Measurements from ENCODE around the gene ADAM21.
"Not testable (repeated sequence)": the region's sequence is repeated elsewhere in the genome, so short reads cannot be mapped to it uniquely, and the experiment has no call there.

Gene ADAM21

DNA sequence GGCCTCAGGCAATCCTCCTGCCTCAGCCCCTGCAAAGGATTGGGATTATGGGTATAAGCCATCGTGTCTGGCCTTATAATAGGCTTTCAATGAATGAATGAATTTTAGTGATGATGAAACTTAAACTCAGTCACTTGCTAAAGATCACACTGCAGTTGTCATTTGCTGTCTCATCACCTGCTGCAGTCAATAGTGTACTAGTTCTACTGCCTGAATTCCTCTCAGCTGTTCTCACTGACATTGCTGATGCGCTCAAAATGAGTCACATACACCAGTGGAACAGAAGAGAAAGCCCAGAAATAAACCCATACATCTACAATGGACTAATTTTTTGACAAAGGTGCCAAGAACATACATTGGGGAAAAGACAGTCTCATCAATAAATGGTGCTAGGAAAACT is 29.4 kb upstream of the ADAM21 start:
- no peak overlapping the region for H3K4me3 ChIP-seq (ENCODE audit: low read depth, low read length)
- no peak for DNase-seq (ENCODE audit: low read depth)
- TF ChIP-seq, protein P1, sequence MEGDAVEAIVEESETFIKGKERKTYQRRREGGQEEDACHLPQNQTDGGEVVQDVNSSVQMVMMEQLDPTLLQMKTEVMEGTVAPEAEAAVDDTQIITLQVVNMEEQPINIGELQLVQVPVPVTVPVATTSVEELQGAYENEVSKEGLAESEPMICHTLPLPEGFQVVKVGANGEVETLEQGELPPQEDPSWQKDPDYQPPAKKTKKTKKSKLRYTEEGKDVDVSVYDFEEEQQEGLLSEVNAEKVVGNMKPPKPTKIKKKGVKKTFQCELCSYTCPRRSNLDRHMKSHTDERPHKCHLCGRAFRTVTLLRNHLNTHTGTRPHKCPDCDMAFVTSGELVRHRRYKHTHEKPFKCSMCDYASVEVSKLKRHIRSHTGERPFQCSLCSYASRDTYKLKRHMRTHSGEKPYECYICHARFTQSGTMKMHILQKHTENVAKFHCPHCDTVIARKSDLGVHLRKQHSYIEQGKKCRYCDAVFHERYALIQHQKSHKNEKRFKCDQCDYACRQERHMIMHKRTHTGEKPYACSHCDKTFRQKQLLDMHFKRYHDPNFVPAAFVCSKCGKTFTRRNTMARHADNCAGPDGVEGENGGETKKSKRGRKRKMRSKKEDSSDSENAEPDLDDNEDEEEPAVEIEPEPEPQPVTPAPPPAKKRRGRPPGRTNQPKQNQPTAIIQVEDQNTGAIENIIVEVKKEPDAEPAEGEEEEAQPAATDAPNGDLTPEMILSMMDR (IDR thresholded peaks at IDR 0.05; ENCODE audit: low read depth, low read length), result no peak
- TF ChIP-seq POLR2A (IDR thresholded peaks at IDR 0.05; ENCODE audit: extremely low read depth, insufficient read length) (no peak), MYC (IDR thresholded peaks at IDR 0.05; ENCODE audit: low read depth, low read length) (no peak)
- TF ChIP-seq, protein P2, sequence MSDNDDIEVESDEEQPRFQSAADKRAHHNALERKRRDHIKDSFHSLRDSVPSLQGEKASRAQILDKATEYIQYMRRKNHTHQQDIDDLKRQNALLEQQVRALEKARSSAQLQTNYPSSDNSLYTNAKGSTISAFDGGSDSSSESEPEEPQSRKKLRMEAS (IDR thresholded peaks at IDR 0.05; ENCODE audit: low read depth, low read length), result no peak

DNA sequence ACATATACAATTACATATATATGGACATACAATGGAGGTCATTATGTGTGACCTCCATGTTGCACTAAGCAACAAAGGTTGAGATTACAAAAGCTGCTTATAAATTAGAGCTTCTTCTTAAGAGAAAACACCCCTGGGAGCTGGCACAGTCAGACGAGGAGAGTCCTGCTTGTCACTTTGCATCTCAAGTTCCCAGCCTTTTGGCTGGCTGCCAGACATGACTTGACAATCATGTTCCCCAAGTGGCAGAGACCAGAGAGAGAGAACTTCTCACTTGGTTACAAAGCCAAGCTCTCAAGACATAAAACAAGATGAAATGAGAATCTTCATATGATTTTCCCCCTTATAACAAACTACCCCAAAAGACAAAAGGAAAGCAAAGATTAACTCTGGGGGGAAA is 26.6 kb upstream of the ADAM21 start:
- TF ChIP-seq MYC (IDR thresholded peaks at IDR 0.05; ENCODE audit: low read depth, low read length), result no peak
- no peak for TF ChIP-seq POLR2A (IDR thresholded peaks at IDR 0.05; ENCODE audit: extremely low read depth, insufficient read length)
- no peak overlapping the region for H3K4me3 ChIP-seq (ENCODE audit: low read depth, low read length)
- DNase-seq (ENCODE audit: low read depth), result no peak

DNA sequence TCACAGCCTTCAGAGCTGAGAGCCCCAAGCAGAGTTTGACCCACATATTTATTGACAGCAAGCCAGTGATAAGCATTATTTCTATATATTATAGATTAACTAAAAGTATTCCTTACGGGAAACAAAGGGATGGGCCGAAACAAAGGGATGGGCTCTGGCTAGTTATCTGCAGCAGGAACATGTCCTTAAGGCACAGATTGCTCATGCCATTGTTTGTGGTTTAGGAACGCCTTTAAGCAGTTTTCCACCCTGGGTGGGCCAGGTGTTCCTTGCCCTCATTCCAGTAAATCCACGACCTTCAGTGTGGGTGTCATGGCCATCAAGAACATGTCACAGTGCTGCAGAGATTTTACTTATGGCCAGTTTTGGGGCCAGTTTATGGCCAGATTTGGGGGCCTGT is 25.4 kb upstream of the ADAM21 start:
- not testable (repeated sequence) for DNase-seq (ENCODE audit: low read depth); H3K4me3 ChIP-seq (ENCODE audit: low read depth, low read length)

DNA sequence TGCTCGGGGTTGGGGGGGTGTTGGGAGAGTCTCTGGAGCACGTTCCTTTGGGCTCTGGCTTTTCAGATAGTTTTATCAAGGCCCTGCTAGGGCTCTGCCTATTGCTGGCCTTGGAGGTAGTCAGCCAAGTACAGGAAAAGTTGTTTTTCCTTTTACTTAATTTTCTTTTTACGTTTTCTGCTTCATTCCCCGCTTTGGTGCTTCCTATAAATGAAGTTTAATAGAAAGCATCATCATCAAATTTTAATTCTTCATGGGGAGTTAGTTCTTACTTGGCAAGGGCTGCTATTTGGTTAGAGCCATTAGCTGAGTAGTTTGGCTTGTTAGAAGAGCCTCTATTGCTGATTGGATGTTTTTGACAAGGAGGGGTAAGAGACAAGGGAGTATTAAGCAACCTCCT is 15.1 kb upstream of the ADAM21 start:
- H3K4me3 ChIP-seq (ENCODE audit: low read depth, low read length), result no peak overlapping the region
- TF ChIP-seq POLR2A (IDR thresholded peaks at IDR 0.05; ENCODE audit: extremely low read depth, insufficient read length), result no peak
- TF ChIP-seq, protein P2 (IDR thresholded peaks at IDR 0.05; ENCODE audit: low read depth, low read length), result no peak
- TF ChIP-seq, protein P1 (IDR thresholded peaks at IDR 0.05; ENCODE audit: low read depth, low read length), result no peak
- TF ChIP-seq MYC (IDR thresholded peaks at IDR 0.05; ENCODE audit: low read depth, low read length), result no peak
- no peak for DNase-seq (ENCODE audit: low read depth)

DNA sequence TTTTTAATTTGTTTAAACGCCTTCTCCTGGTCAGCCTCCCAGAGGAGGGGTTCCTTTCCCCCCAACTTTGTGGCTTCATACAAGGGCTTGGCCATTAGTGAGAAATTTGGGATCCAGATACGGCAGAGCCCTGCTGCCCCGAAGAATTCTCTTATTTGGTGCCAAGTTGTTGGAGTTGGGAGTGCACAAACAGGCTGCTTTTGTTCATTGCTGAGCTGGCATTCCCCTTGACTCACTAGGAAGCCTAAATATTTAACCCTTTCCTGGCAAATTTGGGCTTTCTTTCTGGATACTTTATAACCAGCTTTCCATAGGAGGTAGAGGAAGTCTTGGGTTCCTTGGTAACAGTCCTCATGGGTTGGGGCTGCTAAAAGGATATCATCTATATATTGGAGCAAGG is 10.3 kb upstream of the ADAM21 start:
- no peak for DNase-seq (ENCODE audit: low read depth)
- TF ChIP-seq MYC (IDR thresholded peaks at IDR 0.05; ENCODE audit: low read depth, low read length) (no peak), POLR2A (IDR thresholded peaks at IDR 0.05; ENCODE audit: extremely low read depth, insufficient read length) (no peak)
- TF ChIP-seq, protein P1 (IDR thresholded peaks at IDR 0.05; ENCODE audit: low read depth, low read length), result no peak
- no peak overlapping the region for H3K4me3 ChIP-seq (ENCODE audit: low read depth, low read length)

DNA sequence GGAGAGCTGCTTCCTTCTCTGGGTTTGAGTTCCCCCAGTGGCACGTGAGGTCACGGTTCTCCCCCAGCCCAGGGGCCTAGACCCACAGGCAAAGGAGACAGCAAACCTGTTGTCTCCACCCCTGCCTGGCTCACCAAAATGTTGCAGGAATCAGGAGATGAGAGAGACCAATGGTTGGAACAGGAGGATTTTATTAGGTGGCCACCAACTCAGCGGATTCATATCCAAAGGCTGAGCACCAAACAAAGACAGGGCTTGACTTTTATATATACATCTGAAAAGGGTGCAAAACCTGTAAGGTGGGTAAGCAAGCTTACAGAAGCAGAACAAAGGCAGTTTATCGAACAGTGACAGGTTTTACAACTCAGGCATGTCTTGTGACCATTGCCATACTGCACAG is 9.2 kb upstream of the ADAM21 start:
- peak; percentile 11 for DNase-seq (ENCODE audit: low read depth)
- H3K4me3 ChIP-seq (ENCODE audit: low read depth, low read length), result no peak overlapping the region
- TF ChIP-seq, protein P2 (IDR thresholded peaks at IDR 0.05; ENCODE audit: low read depth, low read length), result no peak
- TF ChIP-seq POLR2A (IDR thresholded peaks at IDR 0.05; ENCODE audit: extremely low read depth, insufficient read length) (no peak), MYC (IDR thresholded peaks at IDR 0.05; ENCODE audit: low read depth, low read length) (no peak)
- TF ChIP-seq, protein P1 (IDR thresholded peaks at IDR 0.05; ENCODE audit: low read depth, low read length), result no peak

DNA sequence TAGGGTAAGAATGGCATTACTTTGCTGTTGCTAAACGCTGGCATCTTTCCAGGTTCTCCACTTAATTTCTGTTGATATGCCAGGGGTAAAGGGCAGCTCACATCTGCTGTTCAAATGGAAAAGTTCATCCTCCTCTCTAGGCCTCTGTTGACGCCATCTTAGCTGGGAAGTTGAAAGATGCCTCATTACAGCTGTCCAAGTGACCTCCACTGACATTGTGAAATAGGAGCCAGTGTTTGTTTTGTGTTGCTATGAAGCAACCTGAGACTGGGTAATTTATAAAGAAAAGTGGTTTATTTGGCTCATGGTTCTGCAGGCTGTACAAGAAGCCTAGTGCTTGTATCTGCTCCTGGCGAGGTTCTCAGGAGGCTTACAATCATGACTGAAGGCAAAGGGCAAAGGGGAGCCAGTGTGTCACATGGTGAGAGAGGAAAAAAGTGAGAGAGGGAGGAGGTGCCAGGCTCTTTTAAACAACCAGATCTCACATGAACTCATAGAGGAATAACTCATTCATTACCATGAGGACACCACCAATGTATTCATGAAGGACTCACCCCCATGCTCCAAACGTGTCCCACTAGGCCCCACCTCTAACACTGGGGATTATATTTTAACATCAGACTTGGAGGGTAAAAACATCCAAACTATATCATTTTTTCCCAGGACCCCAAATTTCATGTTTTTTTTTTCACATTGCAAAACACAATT is 3.2 kb upstream of the ADAM21 start:
- TF ChIP-seq POLR2A (IDR thresholded peaks at IDR 0.05; ENCODE audit: extremely low read depth, insufficient read length) (no peak), MYC (IDR thresholded peaks at IDR 0.05; ENCODE audit: low read depth, low read length) (no peak)
- TF ChIP-seq, protein P2 (IDR thresholded peaks at IDR 0.05; ENCODE audit: low read depth, low read length), result no peak
- TF ChIP-seq, protein P1 (IDR thresholded peaks at IDR 0.05; ENCODE audit: low read depth, low read length), result no peak
- H3K4me3 ChIP-seq (ENCODE audit: low read depth, low read length), result no peak overlapping the region
- DNase-seq (ENCODE audit: low read depth), result peak; percentile 6
